ENCODE data around the gene HS3ST4. TPM values are rescaled to one million over a fixed set of nuclear protein-coding genes. Genes with fewer than 3 reads are reported as not detected.

The HS3ST4 gene
- total and polyA plus RNA-seq, 2 donors (not counting 1 experiment from before 2014, with no cell fraction given) = not detected

DNA sequence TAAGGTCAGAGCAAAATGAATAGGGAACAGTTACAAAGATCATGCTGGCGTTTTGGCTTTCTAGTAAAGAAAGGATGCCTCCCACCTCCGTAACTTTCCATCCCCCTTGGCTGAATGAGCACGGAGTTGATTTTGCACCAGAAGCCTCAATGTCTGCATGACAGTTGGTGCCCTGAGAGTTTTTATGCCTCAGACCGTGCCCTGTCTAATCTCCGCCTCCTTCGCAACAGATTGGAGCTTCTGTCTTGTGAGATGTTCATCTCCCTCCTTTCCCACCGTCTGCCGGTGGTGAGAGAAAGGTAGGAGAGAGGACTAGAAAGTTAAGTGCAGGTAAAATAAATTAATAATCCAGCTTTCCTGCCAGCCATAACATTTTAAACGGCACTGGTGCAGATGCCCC lies 1.9 kb downstream of the HS3ST4 start:
- peaks cover 2% of the 10 kb centered on the region for H3K27me3 ChIP-seq (ENCODE audit: control insufficient read depth, insufficient read depth, low read length)
- no peaks in the 10 kb centered on the region for H3K9me3 ChIP-seq (ENCODE audit: control insufficient read depth, insufficient read depth, low read depth, low read length)
- H3K4me1 ChIP-seq (ENCODE audit: control insufficient read depth, extremely low read depth, insufficient read depth, low read length) = no peaks in the 10 kb centered on the region
- H3K4me3 ChIP-seq (replicated peaks in 1 of 4; ENCODE audit: control extremely low read depth in 1 of 4, insufficient read depth in 1 of 4, low read depth in 3 of 4, low read length in 4 of 4) = no peak overlapping the region
- TF ChIP-seq, protein P1, sequence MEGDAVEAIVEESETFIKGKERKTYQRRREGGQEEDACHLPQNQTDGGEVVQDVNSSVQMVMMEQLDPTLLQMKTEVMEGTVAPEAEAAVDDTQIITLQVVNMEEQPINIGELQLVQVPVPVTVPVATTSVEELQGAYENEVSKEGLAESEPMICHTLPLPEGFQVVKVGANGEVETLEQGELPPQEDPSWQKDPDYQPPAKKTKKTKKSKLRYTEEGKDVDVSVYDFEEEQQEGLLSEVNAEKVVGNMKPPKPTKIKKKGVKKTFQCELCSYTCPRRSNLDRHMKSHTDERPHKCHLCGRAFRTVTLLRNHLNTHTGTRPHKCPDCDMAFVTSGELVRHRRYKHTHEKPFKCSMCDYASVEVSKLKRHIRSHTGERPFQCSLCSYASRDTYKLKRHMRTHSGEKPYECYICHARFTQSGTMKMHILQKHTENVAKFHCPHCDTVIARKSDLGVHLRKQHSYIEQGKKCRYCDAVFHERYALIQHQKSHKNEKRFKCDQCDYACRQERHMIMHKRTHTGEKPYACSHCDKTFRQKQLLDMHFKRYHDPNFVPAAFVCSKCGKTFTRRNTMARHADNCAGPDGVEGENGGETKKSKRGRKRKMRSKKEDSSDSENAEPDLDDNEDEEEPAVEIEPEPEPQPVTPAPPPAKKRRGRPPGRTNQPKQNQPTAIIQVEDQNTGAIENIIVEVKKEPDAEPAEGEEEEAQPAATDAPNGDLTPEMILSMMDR (conservative IDR thresholded peaks at IDR 0.05 in 1 of 2, IDR thresholded peaks at IDR 0.05 in 1 of 2; ENCODE audit: low read depth in 1 of 2, low read length in 2 of 2) = no peak
- TF ChIP-seq EZH2 (IDR thresholded peaks at IDR 0.05; ENCODE audit: low read length, missing control alignments) = no peak
- H3K36me3 ChIP-seq (ENCODE audit: control insufficient read depth, insufficient read depth, low read length) = no peaks in the 10 kb centered on the region
- H3K4me2 ChIP-seq (ENCODE audit: extremely low read depth, insufficient read depth, low read length) = no peak overlapping the region
- H2AFZ ChIP-seq (ENCODE audit: low read length) = no peak overlapping the region
- no peaks in the 10 kb centered on the region for H3K79me2 ChIP-seq (ENCODE audit: control insufficient read depth, insufficient read depth, low read length)
- DNase-seq (ENCODE audit: low read depth in 2 of 2) = no peak
- no peak overlapping the region for H3K9ac ChIP-seq (ENCODE audit: insufficient read depth, low read length)
- no peak overlapping the region for H3K27ac ChIP-seq (ENCODE audit: insufficient read depth, low read length)
- H4K20me1 ChIP-seq (ENCODE audit: control insufficient read depth, extremely low read depth, insufficient read depth, low read length) = no peaks in the 10 kb centered on the region

DNA sequence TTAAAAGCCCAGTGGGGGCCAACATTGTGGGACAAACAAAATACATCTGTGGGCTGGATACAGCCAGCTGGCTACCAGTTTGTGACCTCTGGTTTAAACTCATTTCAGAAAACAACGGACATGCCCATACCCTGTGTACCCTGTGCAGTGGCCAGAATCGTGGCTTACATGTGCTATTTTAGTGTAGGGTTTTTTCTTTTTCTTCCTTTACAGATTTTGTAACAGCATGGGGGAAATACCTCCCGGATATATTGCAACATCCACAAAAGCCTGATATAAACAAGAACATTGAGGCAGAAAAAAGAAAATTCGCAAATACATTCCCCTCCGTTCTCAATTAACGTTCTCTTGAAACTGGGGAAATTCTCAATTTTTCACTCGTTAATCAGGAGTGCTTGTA lies 7.3 kb downstream of the HS3ST4 start:
- no peaks in the 10 kb centered on the region for H3K4me1 ChIP-seq (ENCODE audit: control insufficient read depth, extremely low read depth, insufficient read depth, low read length)
- no peak overlapping the region for H3K9ac ChIP-seq (ENCODE audit: insufficient read depth, low read length)
- no peaks in the 10 kb centered on the region for H4K20me1 ChIP-seq (ENCODE audit: control insufficient read depth, extremely low read depth, insufficient read depth, low read length)
- DNase-seq (ENCODE audit: low read depth in 2 of 2) = no peak
- no peak overlapping the region for H2AFZ ChIP-seq (ENCODE audit: low read length)
- H3K4me2 ChIP-seq (ENCODE audit: extremely low read depth, insufficient read depth, low read length) = no peak overlapping the region
- no peaks in the 10 kb centered on the region for H3K9me3 ChIP-seq (ENCODE audit: control insufficient read depth, insufficient read depth, low read depth, low read length)
- TF ChIP-seq EZH2 (IDR thresholded peaks at IDR 0.05; ENCODE audit: low read length, missing control alignments) = no peak
- no peak overlapping the region for H3K27ac ChIP-seq (ENCODE audit: insufficient read depth, low read length)
- no peaks in the 10 kb centered on the region for H3K79me2 ChIP-seq (ENCODE audit: control insufficient read depth, insufficient read depth, low read length)
- no peaks in the 10 kb centered on the region for H3K36me3 ChIP-seq (ENCODE audit: control insufficient read depth, insufficient read depth, low read length)
- H3K27me3 ChIP-seq (ENCODE audit: control insufficient read depth, insufficient read depth, low read length) = no peaks in the 10 kb centered on the region
- no peak overlapping the region for H3K4me3 ChIP-seq (replicated peaks in 1 of 4; ENCODE audit: control extremely low read depth in 1 of 4, insufficient read depth in 1 of 4, low read depth in 3 of 4, low read length in 4 of 4)

DNA sequence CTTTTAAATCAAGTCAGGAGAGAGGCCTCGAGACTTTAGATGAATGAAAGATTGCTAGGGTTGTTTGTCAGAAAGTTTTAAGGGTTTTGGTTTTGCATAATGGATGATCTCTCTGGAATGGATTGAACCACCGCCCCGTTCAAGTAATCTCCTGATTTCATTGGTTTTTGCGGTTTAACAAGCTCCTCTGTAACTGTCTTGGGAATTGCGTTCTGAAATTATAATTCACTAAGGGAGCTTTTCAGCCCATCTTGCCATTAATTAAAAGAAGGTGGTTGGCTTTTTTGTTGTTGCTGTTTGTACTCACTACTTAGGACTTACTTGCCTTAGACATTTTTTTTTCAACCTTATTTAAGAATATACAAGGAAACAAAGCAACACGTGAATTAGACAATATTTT lies 8.8 kb downstream of the HS3ST4 start:
- no peak for DNase-seq (ENCODE audit: low read depth in 2 of 2)

More for the DNA sequence above, 8.8 kb downstream of the HS3ST4 start:
- no peak overlapping the region for H3K4me3 ChIP-seq (replicated peaks in 1 of 4; ENCODE audit: control extremely low read depth in 1 of 4, insufficient read depth in 1 of 4, low read depth in 3 of 4, low read length in 4 of 4)
- no peak overlapping the region for H3K27ac ChIP-seq (ENCODE audit: insufficient read depth, low read length)
- H3K9ac ChIP-seq (ENCODE audit: insufficient read depth, low read length) = no peak overlapping the region
- no peak overlapping the region for H3K4me2 ChIP-seq (ENCODE audit: extremely low read depth, insufficient read depth, low read length)
- H3K9me3 ChIP-seq (ENCODE audit: control insufficient read depth, insufficient read depth, low read depth, low read length) = no peaks in the 10 kb centered on the region
- H3K36me3 ChIP-seq (ENCODE audit: control insufficient read depth, insufficient read depth, low read length) = no peaks in the 10 kb centered on the region
- TF ChIP-seq, protein P1 (conservative IDR thresholded peaks at IDR 0.05 in 1 of 2, IDR thresholded peaks at IDR 0.05 in 1 of 2; ENCODE audit: low read depth in 1 of 2, low read length in 2 of 2) = no peak
- no peak for TF ChIP-seq EZH2 (IDR thresholded peaks at IDR 0.05; ENCODE audit: low read length, missing control alignments)
- H3K79me2 ChIP-seq (ENCODE audit: control insufficient read depth, insufficient read depth, low read length) = no peaks in the 10 kb centered on the region
- H2AFZ ChIP-seq (ENCODE audit: low read length) = no peak overlapping the region
- no peaks in the 10 kb centered on the region for H3K4me1 ChIP-seq (ENCODE audit: control insufficient read depth, extremely low read depth, insufficient read depth, low read length)
- H4K20me1 ChIP-seq (ENCODE audit: control insufficient read depth, extremely low read depth, insufficient read depth, low read length) = no peaks in the 10 kb centered on the region
- H3K27me3 ChIP-seq (ENCODE audit: control insufficient read depth, insufficient read depth, low read length) = no peaks in the 10 kb centered on the region
